HG02642 (cell line): ENCODE measurements around the gene AADACL2.
"Not testable (repeated sequence)": the region's sequence is repeated elsewhere in the genome, so short reads cannot be mapped to it uniquely, and the experiment has no call there.

ENCODE experiments used
- ATAC-seq: cut with Tn5 transposase; IDR thresholded peaks from one replicate; pipeline ENCODE4 v1.9.1; 2021; ENCODE audit warnings: mild to moderate bottlenecking; ENCODE audit not compliant: unreplicated experiment, poor library complexity

Gene AADACL2

GRCh38 chr3:151761581-151761980 lies 27.9 kb downstream of the AADACL2 start:
- ATAC-seq = no peak

GRCh38 chr3:151764699-151765098 lies 31.0 kb downstream of the AADACL2 start:
- not testable (repeated sequence) for ATAC-seq

GRCh38 chr3:151765685-151766084 lies 32.0 kb downstream of the AADACL2 start:
- no peak for ATAC-seq

GRCh38 chr3:151766454-151766853 lies 32.7 kb downstream of the AADACL2 start:
- ATAC-seq = no peak

- no peak for ATAC-seq
These were observed 34.7 kb downstream of the AADACL2 start for GRCh38 chr3:151768393-151768930.

- no peak for ATAC-seq
These were observed 35.4 kb downstream of the AADACL2 start for GRCh38 chr3:151769175-151769574.

GRCh38 chr3:151770956-151771355 lies 37.2 kb downstream of the AADACL2 start:
- ATAC-seq = no peak

GRCh38 chr3:151772825-151773480 lies 39.2 kb downstream of the AADACL2 start:
- no peak for ATAC-seq

- ATAC-seq = no peak
These were observed 40.5 kb downstream of the AADACL2 start for GRCh38 chr3:151774235-151774634.

- no peak for ATAC-seq
These were observed 41.2 kb downstream of the AADACL2 start for GRCh38 chr3:151774910-151775309.

GRCh38 chr3:151775314-151776258 lies 41.9 kb downstream of the AADACL2 start:
- ATAC-seq = no peak

- ATAC-seq = no peak
These were observed 42.6 kb downstream of the AADACL2 start for GRCh38 chr3:151776259-151776740.

- ATAC-seq = no peak
These were observed 44.2 kb downstream of the AADACL2 start for GRCh38 chr3:151777880-151778279.

- no peak for ATAC-seq
These were observed 53.9 kb downstream of the AADACL2 start for GRCh38 chr3:151787626-151788025.

GRCh38 chr3:151788401-151788800 lies 54.7 kb downstream of the AADACL2 start:
- no peak for ATAC-seq

GRCh38 chr3:151789853-151790463 lies 56.2 kb downstream of the AADACL2 start:
- ATAC-seq = no peak

- ATAC-seq = not testable (repeated sequence)
These were observed 57.0 kb downstream of the AADACL2 start for GRCh38 chr3:151790763-151791162.

- no peak for ATAC-seq
These were observed 58.7 kb downstream of the AADACL2 start for GRCh38 chr3:151792411-151792810.

- ATAC-seq = no peak
These were observed 59.9 kb downstream of the AADACL2 start for GRCh38 chr3:151793636-151794035.

GRCh38 chr3:151794080-151794479 lies 60.4 kb downstream of the AADACL2 start:
- ATAC-seq = no peak

- ATAC-seq = no peak
These were observed 61.5 kb downstream of the AADACL2 start for GRCh38 chr3:151795276-151795675.
